B cell (primary cell): ENCODE data around the gene MTPN.

Experiments
- CTCF ChIP-seq: fragments of 200-600 bp; IDR thresholded peaks from one replicate; pipeline ENCODE4 v1.8.0; 2022; ENCODE audit warnings: antibody characterized with exemption, mild to moderate bottlenecking
- EZH2 ChIP-seq: IDR thresholded peaks from 2 replicates; pipeline ENCODE4 v1.6.1; 2012; ENCODE audit warnings: borderline replicate concordance, low read depth, mild to moderate bottlenecking, moderate library complexity, low read length; ENCODE audit not compliant: insufficient read depth, poor library complexity, severe bottlenecking

- TF ChIP-seq CTCF (no peak), EZH2 (no peak)
Observed at GRCh38 chr7:135964791-135965190, 12.4 kb downstream of the MTPN start.
